ENCODE data around the gene MEX3A.
"Not testable (repeated sequence)": the region's sequence is repeated elsewhere in the genome, so short reads cannot be mapped to it uniquely, and the experiment has no call there.

Gene MEX3A

DNA sequence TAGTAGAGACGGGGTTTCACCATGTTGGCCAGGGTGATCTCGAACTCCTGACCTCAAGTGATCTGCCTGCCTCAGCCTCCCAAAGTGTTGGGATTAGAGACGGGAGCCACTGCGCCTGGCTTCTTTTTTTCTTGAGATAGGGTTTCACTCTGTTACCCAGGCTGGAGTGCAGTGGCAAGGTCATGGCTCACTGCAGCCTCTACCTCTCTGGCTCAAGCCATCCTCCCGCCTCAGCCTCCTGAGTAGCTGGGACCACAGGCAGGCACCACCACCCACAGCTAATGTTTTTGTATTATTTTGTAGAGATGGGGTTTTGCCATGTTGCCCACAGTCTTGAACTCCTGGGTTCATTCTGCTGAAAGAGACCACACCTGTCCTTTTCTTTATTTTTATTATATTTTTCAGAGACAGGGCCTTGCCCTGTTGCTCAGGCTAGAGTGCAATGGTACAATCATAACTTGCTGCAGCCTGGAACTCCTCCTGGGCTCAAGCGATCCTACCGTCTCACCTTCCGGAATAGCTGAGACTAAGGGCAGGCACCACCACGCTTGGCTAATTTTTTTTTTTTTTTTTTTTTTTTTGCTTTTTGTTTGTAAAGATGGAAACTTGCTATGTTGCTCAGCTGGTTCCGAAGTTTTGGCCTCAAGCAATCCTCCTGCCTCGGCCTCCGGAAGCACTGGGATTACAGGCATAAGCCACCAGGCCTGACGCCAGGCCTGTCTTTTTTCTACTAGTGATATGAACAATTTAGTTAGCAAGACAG is 35.3 kb upstream of the MEX3A start:
- DNase-seq = no peak

- not testable (repeated sequence) for DNase-seq
Measured at GRCh38 chr1:156116731-156117130, 34.5 kb upstream of the MEX3A start.

DNA sequence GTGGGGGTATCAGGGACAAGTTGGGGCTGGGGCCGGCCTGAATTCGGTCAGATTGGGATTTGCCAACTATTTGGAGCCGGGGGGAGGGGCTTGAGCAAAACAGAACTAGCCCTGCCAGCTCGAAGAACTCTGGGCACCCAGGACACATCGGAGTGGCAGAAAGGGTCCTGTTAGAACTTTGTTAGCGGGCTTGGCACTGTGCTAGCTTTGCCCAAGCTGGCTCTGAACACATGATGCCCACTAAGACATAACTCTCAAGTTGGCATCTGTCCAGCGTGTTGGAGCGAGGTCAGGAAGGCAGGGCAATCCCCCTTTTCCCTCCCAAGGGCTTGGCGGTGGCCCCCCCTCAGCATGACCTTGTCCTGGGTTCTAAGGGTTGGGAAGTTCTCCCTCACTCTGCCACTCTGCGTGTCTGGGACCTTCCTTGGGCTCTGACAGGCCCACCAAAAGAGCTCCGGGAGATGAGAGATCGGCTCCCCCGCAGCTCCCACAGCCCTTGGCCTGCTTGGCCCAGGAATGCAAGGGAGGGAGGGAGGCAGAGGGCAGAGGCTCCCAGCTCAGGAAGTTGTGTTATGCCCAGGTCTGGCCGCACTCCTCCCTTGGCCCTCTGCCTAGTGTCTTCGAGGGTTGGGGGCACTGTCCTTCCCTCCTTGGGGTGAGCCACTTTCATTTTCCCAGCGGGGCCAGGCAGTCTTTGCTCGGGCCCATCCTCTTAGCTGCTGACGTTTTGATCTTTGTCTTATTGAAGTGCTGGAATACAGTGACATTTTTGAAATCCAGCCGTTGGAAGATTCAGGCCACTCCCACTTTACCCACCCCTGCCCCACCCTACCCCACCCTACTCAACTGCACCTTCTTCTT is 33.5 kb upstream of the MEX3A start:
- no peak for DNase-seq

DNA sequence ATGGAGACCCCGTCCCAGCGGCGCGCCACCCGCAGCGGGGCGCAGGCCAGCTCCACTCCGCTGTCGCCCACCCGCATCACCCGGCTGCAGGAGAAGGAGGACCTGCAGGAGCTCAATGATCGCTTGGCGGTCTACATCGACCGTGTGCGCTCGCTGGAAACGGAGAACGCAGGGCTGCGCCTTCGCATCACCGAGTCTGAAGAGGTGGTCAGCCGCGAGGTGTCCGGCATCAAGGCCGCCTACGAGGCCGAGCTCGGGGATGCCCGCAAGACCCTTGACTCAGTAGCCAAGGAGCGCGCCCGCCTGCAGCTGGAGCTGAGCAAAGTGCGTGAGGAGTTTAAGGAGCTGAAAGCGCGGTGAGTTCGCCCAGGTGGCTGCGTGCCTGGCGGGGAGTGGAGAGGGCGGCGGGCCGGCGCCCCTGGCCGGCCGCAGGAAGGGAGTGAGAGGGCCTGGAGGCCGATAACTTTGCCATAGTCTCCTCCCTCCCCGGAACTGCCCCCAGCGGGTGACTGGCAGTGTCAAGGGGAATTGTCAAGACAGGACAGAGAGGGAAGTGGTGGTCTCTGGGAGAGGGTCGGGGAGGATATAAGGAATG is 32.8 kb upstream of the MEX3A start:
- no peak for DNase-seq

- DNase-seq = peak; percentile 28
Measured at GRCh38 chr1:156114101-156114918, 32.0 kb upstream of the MEX3A start, which contains the start of gene LMNA. LMNA (plus strand) TSS chr1:156114711; CDS start chr1:156114919, 208 bp downstream.

GRCh38 chr1:156113282-156113950 is 31.2 kb upstream of the MEX3A start:
- no peak for DNase-seq

GRCh38 chr1:156112276-156113137 is 30.2 kb upstream of the MEX3A start:
- DNase-seq = no peak

GRCh38 chr1:156111355-156111962 is 29.2 kb upstream of the MEX3A start:
- no peak for DNase-seq

- DNase-seq = no peak
Measured at GRCh38 chr1:156110252-156110651, 28.0 kb upstream of the MEX3A start.

DNA sequence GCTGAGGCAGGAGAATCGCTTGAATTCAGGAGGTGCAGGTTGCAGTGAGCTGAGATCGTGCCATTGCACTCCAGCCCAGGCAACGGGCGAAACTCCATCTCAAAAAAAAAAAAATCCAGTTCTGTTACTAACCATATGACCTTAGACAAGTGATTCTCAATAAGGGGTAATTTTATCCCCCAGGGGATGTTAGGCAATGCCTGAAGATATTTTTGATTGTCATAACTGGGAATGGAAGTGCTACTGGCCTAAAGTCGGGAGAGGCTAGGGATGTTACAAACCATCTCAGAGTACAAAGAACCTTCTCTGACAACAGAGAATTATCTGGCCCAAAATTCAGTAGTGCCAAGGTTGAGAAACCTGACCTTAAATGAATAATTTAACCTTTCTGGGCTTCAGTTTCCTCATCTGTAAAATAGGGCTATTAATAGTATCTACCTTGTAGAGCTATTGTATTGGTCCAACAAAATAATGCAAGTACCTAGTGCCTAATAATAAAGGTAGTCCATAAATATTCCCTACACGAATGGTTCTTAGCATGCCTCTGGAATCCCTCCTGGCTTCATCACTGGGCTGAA is 26.5 kb upstream of the MEX3A start:
- no peak for DNase-seq

GRCh38 chr1:156108057-156108456 is 25.8 kb upstream of the MEX3A start:
- no peak for DNase-seq

- DNase-seq = no peak
Measured at GRCh38 chr1:156106624-156107488, 24.6 kb upstream of the MEX3A start.

GRCh38 chr1:156104861-156105832 is 22.9 kb upstream of the MEX3A start:
- DNase-seq = no peak

GRCh38 chr1:156104065-156104810 is 22.0 kb upstream of the MEX3A start:
- no peak for DNase-seq

DNA sequence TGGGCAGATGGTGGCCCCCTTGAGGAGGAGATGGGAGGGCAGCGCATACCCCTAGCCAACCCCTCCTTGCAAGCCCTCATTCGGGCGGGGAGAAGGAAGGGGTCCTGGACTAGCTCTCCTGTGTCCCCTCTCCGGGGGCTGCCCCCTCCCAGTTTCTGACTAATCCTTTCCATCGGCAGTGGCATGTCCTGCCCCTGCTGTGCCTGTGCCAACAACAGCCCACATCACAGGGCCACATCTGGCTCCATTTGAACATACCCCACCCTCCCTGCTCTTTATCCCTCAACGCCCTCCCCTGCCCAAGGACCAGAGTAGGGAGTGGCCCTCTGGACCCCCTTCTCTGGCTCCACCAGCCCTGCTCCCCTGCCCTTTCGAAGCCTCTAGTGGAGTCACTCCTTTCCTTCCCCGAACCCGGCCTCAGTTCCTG is 21.3 kb upstream of the MEX3A start:
- no peak for DNase-seq

DNA sequence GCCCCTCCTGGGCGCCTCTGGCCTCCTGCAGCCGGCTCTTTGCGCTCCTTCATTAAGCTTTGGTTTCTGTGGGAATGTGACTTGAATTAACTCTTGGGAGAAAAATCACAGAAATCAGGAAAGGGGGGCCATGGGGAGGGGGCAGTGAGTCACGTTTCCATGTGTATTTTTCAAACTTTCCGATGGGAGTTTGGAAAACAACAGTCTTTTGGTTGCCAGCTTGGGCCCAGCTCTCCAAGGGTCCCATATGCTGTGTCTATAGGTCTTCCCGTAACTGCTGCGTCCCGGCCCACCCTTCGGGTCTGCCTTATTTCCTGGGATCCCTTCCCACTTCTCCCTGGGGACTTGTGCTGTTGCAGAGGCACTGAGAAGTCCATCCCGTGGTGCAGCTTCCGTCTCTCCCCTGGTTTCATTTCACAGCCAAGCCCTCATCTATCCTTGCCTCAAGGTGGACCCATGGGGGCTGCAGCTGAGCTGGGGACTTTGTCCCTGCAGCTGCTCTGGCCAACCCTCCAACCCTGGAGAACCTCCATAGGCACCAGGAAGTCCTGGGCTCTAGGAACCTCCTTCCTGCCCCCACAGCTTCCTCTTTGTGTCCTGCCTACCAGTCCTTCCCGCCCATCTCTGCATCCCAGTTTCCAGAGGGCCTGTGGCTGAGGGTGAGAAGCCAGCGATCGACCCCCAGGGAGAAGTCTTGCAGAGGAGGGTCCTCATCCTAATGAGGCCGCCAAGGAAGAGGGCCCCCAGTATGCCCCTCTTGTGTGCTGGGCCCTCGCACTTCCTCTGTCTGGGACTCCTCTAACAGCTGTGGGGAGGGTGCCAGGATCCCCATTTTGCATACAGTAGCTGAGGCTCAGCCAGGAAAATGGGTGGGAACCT is 20.6 kb upstream of the MEX3A start:
- DNase-seq = no peak

Measured in NCI-H2107 (cell line).